GM21423 (cell line): Measurements from ENCODE around the gene RARG.

Experiments
- ATAC-seq: cut with Tn5 transposase; IDR thresholded peaks from one replicate; pipeline ENCODE4 v1.9.1; 2021; ENCODE audit warnings: mild to moderate bottlenecking, moderate library complexity; ENCODE audit not compliant: unreplicated experiment

Gene RARG

DNA sequence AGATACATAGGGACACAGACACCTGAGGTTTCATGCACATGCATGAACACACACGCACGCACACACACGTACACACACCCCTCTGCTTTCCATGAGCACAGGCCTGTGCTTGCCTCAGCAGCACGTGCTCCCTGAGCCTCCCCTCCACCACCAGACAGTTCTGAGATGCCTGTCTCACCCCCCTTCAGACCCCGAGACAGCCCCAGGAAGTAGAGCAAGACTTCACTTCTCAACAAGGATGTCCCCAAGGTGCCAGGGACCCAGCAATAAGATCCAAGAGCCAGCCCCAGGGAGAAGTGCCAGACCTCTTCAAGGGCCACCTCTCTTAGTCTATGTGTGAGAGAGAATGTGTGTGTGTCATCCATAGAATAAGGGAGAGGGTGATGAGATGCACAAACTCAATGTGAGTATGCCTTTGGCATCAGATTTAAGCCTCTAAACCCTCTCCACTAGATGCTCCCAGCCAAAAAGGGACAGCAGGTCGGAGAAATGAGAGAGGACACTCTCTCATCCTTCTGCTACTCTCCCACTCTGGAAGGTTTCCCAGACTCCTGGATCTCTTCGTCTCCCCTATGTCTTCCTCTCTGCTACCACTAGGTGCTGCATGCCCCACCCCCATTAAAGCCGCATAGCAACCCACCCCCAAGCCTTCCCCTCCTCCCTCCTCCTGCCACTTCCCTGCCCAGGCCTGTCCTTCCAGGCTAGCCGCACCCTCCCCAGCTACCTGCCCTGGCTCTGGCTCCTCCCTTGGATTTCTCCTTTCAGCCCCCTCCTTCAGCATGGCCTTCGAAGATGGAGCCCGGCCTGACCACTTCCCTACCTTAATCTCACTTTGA lies 7.7 kb downstream of the RARG start:
- ATAC-seq: no peak

- ATAC-seq: no peak
These were observed 8.5 kb downstream of the RARG start for GRCh38 chr12:53223389-53224060.

- ATAC-seq: no peak
These were observed 9.2 kb downstream of the RARG start for GRCh38 chr12:53222806-53223261.

GRCh38 chr12:53222170-53222721 lies 9.8 kb downstream of the RARG start:
- ATAC-seq: no peak

DNA sequence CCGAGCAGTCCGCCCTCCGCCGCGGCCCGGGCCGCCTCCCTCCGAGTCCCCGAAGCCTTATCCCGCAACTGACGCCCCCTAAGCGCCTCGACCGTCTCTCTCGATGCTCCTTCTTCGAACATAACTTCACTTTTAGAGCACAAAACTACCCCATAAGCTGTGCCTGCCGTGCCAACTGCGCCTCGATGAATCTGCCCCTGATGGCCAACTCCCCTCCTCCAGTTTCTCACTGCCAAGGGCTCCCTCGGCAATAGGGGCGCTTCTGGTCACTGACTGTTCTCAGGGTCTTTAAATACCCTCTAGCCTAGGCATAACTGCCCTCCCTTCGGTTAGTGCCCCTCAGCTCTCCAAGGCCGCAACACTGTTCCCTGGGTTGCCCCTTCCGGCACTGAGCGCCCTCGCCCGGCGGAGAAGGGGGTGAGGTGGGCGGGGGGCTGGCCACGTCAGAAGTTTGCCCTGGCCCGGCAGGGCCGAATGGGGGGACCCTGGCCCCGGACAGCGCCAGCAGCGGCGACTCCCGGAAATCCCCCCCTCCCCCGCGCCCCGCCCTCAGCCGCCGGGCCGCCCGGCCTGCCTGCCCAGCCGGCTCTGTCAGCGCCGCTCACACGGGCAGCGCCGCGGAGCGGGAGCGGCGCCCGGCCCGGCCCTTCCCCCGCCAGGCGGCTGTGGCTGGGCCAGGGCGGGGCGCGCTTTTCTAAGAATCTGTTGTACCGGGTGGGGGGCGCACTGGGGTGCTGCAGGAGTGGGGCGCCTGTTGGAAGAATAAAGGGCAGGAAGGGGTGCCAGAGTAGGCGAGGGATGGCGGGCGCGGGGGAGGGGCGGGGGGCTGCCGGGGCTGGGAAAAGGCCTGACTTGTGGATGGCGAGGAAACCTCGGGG lies 10.6 kb downstream of the RARG start:
- ATAC-seq: peak; percentile 21

- peak; percentile 58 for ATAC-seq
These were observed 11.3 kb downstream of the RARG start for GRCh38 chr12:53220694-53221202.

DNA sequence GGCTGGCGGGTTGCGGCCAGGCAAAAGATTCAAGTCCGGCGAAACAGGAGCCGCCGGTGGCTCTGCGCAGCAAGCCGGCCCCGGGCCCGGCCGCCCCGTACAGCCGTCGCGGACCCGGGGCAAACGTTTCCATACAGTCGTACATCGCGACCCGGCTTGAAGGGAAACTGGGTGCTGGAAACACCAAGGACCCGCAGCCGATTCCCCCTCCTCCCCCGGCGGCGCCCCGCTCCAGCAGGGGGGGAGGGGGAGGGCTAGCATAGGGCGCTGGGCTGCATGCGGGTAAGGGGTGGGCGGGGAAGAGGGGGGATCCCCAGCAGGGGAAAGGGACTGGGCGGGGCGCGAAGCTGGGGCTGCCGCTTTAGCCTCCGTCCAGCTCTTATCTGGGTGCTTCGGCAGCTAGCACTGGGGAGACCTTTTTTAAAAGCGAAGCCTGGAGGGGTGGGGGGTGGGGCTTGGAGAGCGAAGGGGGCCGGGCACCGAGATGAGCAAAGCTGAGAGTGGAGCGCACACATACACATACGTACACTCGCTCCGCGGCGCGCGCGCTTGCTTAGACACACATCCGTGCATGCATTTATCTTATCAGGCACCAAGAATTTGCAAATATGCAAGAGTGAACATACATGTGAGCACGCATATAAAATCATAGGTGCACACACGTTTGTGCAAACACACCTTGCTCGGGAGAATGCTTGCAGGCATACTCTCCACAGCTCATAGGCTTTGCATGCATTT lies 11.9 kb downstream of the RARG start:
- ATAC-seq: peak; percentile 15

DNA sequence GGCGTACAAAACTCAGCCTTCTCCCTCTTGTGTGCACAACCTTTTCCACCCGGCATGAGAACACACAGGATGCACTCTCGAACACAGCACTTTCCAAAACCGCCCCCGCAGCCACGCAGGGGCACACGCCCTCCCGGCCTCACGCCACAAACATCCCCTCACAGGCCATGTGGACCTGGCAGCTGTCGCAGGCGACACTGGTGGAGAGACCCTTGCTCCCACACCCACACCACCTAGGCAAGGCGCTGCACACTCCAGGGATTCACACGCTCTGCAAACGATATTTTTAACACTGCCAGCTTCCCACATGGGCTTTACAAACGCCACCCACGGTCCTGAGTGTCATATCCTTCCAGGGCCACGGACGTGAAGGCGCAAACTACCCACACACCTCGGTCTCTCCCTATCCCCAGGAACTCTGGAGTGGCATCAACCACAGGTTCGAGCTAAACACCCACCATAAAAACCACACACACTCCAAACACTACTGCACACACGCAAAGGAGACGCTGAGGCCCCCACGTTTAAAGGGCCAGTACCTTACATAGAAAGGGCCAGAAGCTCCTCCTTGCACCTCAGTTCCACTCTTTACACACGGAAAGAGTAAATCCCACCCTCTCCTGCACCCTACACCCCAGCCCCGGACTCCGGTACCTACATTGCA lies 12.6 kb downstream of the RARG start:
- ATAC-seq: no peak

- no peak for ATAC-seq
These were observed 13.3 kb downstream of the RARG start for GRCh38 chr12:53218551-53219291.

DNA sequence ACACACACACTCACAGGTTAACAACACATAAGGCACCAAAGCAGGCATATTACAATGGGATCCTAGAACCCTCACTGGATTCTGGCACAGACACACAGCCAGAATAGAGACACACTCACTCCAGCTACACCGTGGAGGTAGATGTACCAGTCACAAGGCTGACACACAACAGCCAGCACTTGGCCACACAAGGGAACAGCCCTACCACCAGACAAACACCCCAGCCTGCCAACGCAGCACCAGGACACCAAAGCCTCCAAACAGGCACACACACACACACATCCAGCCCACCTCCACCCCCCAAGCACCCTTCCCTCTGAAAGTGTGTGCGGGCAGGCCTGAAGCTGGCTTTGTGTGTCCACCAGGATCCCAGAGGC lies 14.1 kb downstream of the RARG start:
- ATAC-seq: no peak

DNA sequence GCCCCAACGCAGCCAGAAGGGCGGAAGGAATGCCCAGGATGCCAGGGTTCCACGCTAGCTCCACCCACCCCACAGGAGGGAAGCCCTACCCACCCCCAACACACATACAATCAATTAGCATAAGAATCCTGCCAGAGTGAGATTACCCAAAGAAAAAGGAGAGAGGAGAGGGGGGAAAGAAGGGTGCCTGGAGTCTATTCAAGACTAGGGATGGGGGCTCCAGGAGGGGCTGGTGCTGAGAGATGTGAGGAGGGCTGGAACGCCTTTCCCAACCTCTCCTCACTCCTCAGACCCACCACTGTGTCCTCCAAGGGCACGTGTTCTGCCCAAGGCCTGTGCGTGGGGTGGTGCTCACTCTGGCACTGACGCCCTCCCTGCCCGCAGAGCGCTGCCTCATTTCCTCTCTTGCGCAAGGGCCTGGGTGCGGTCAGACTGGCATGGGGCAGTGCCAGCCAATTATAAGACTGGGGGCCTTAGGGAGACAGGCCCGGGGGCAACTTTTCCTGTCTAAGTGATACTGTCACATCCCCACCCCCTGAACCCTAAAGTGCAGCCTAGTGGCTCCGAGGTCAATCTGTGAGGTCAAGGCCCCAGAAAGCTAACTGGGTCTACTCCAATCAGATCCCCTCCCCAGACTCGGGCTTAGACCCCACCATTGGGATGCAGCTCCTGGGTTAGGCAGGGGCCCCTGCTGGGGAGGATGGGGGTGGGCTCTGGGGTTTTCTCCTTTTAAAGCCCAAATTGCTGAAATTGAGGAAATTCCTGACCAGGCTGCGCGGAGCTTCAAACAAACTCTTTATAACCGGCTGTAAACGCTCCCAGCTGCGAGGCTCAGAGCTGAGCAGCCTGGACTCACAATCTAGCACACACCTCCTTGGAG lies 14.7 kb downstream of the RARG start:
- no peak for ATAC-seq

GRCh38 chr12:53215497-53215896 lies 16.5 kb downstream of the RARG start:
- ATAC-seq: no peak

GRCh38 chr12:53214687-53215455 lies 17.1 kb downstream of the RARG start:
- no peak for ATAC-seq

- ATAC-seq: no peak
These were observed 17.8 kb downstream of the RARG start for GRCh38 chr12:53214221-53214620.

GRCh38 chr12:53213348-53213747 lies 18.7 kb downstream of the RARG start:
- no peak for ATAC-seq

- ATAC-seq: no peak
These were observed 19.1 kb downstream of the RARG start for GRCh38 chr12:53212931-53213330.
